ENCODE measurements around the gene CCRL2. TPM values are rescaled to one million over a fixed set of nuclear protein-coding genes. Genes with fewer than 3 reads are reported as not detected.

The CCRL2 gene
- total RNA-seq, 1 donor from 2014 or later = 1.9 TPM

DNA sequence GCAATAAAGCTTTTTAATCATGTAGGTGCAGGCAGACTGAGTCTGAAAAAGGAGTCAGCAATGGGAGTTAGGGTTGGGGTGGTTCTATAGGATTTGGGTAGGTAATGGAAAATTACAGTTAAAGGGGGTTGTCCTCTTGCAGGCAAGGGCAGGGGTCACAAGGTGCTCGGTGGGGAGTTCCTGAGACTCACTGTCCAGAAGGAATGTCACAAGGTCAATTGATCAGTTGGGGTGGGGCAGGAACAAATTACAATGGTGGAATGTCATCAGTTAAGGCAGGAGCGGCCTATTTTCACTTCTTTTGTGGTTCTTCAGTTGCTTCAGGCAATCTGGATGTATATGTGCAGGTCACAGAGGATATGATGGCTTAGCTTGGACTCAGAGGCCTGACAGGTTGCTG lies 14.0 kb upstream of the CCRL2 start:
- CTCF ChIA-PET = interaction anchor here (1.1 kb wide), 1 partner anchor 12 kb away, joined by 3 read pairs; no protein-coding TSS in a partner anchor
- Mint-ChIP-seq H3K4me1 (peaks cover 17% of the 10 kb centered on the region), H3K27ac (no peak overlapping the region), H3K36me3 (ENCODE audit: low read depth) (no peaks in the 10 kb centered on the region), H3K9me3 (no peaks in the 10 kb centered on the region), H3K4me3 (no peak overlapping the region), H3K27me3 (no peaks in the 10 kb centered on the region)
- TF ChIP-seq, protein P1, sequence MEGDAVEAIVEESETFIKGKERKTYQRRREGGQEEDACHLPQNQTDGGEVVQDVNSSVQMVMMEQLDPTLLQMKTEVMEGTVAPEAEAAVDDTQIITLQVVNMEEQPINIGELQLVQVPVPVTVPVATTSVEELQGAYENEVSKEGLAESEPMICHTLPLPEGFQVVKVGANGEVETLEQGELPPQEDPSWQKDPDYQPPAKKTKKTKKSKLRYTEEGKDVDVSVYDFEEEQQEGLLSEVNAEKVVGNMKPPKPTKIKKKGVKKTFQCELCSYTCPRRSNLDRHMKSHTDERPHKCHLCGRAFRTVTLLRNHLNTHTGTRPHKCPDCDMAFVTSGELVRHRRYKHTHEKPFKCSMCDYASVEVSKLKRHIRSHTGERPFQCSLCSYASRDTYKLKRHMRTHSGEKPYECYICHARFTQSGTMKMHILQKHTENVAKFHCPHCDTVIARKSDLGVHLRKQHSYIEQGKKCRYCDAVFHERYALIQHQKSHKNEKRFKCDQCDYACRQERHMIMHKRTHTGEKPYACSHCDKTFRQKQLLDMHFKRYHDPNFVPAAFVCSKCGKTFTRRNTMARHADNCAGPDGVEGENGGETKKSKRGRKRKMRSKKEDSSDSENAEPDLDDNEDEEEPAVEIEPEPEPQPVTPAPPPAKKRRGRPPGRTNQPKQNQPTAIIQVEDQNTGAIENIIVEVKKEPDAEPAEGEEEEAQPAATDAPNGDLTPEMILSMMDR (IDR thresholded peaks at IDR 0.05) = no peak
- POLR2A ChIA-PET = no interaction called here
- no peak for ATAC-seq (ENCODE audit: low read depth)
- DNase-seq = no peak
- intact Hi-C loops (cut with micrococcal nuclease) = no loop called here

DNA sequence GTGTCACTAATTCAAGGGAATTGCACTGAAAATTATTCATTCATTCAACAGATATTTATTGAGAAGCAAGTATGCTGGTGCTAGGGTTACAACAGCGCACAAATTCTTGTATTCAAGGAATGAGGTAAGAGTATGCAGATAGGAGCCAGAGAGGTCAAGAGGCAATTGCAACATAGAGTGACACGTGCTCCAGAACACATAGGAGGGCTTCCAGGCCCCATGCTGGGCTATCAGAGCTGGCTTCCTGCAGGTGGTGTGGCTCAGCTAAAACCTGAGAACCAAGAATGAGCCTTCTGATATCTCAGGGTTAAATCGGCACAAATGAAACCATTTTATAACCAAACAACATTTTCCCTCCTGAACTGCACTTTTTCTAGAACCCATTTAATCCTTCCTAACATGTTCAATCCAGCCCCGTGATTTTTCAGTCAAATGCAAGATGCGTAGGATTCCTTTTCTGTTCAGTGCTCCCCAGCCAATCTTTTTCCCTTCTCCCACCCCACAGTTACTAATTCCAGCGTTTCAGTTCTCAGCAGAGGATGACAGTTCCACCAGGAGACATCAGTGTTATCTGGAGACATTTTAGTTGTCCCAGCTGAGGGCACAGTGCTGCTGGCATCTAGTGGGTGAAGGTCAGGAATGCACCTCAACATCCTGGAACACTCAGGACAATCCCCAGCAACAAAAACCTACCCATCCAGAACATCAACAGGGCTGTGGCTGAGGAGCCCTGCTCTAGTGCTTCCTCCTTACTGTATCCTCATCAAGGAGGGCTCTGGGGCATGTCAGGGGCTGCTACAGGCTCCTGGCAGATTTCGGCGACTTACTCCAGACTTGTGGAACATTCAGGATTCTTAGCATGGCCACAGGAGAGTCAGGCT lies 13.3 kb upstream of the CCRL2 start:
- ATAC-seq (ENCODE audit: low read depth) = no peak
- intact Hi-C loops (cut with micrococcal nuclease) = no loop called here
- peaks cover 17% of the 10 kb centered on the region for H3K4me1 Mint-ChIP-seq
- no peak for DNase-seq
- CTCF ChIA-PET = interaction anchor here (1.1 kb wide), 1 partner anchor 11 kb away, joined by 3 read pairs; no protein-coding TSS in a partner anchor
- H3K9me3 Mint-ChIP-seq = no peaks in the 10 kb centered on the region
- H3K27me3 Mint-ChIP-seq = no peaks in the 10 kb centered on the region
- POLR2A ChIA-PET = no interaction called here
- no peak overlapping the region for H3K4me3 Mint-ChIP-seq
- TF ChIP-seq, protein P1 (IDR thresholded peaks at IDR 0.05) = no peak
- no peak overlapping the region for H3K27ac Mint-ChIP-seq
- no peaks in the 10 kb centered on the region for H3K36me3 Mint-ChIP-seq (ENCODE audit: low read depth)

DNA sequence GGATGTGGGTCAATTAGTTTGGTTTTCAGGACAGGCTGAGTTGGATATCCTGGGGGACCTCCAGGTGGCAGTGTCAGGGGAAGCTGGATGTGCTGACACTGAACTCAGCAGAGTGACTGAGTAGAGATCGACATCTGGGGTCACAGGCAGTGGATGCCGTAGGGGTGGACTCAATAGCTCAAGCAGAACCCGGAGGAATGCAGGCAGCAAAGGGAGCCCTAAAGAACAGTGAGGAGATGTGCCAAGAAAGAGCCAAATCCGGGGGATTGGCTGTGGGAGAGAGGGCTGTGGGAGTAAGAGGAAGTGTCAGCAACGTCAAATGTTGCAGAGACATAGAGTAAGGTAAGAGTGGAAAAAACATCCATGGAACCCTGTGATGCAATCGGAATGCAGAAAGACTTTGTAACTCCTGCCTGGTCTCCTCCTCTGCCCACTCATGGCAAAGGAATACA lies 11.8 kb upstream of the CCRL2 start:
- Mint-ChIP-seq H3K4me1 (peaks cover 17% of the 10 kb centered on the region), H3K27ac (no peak overlapping the region), H3K27me3 (no peaks in the 10 kb centered on the region), H3K4me3 (no peak overlapping the region), H3K36me3 (ENCODE audit: low read depth) (no peaks in the 10 kb centered on the region), H3K9me3 (no peaks in the 10 kb centered on the region)
- ATAC-seq (ENCODE audit: low read depth) (no peak), DNase-seq (no peak)
- CTCF ChIA-PET = no interaction called here
- intact Hi-C loops (cut with micrococcal nuclease) = no loop called here
- TF ChIP-seq, protein P1 (IDR thresholded peaks at IDR 0.05) = no peak
- POLR2A ChIA-PET = no interaction called here

DNA sequence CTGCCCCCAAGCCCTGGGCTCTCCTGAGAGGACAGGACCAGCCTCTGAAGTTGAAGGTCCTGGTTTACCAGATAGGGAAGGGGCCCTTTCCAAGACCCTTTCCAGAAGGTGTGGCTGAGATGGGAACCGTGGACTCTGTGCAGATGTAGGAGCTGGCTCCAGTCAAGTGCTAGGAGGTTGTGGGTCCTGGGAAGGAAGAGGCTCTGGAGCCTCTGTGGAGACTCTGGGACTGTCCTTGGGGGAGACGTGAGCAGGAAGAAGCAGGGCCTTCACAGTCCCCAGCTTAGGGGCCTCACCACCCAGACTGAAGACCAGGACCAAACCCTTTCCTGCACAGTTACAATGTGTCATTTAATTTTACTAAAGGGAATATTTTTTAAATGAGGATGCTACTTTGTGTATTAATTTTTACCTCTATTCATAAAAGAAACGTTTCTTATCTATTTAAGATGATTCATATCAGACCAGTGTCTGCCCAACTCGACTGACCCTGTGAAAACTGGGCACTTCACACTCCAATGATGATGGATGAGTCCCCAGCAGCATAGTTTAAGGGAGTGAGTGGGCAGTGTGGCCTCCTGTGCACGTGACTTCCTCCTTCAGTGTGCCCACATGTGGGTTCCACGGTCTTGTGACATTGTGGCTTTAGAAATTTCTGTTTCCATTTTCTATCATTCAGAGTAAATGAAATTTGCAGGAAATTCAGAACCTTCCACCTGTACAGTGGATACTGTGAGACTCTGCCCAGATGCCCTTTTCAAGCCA lies 11.1 kb upstream of the CCRL2 start:
- ChIA-PET POLR2A (interaction anchor here (0.6 kb wide), 1 partner anchor 89 kb away, joined by 7 read pairs; no protein-coding TSS in a partner anchor), CTCF (no interaction called here)
- TF ChIP-seq, protein P1 (IDR thresholded peaks at IDR 0.05) = no peak
- Mint-ChIP-seq H3K36me3 (ENCODE audit: low read depth) (no peaks in the 10 kb centered on the region), H3K4me1 (peaks cover 17% of the 10 kb centered on the region), H3K9me3 (no peaks in the 10 kb centered on the region), H3K27me3 (no peaks in the 10 kb centered on the region), H3K4me3 (no peak overlapping the region), H3K27ac (no peak overlapping the region)
- no peak for ATAC-seq (ENCODE audit: low read depth)
- intact Hi-C loops (cut with micrococcal nuclease) = no loop called here
- DNase-seq = no peak

DNA sequence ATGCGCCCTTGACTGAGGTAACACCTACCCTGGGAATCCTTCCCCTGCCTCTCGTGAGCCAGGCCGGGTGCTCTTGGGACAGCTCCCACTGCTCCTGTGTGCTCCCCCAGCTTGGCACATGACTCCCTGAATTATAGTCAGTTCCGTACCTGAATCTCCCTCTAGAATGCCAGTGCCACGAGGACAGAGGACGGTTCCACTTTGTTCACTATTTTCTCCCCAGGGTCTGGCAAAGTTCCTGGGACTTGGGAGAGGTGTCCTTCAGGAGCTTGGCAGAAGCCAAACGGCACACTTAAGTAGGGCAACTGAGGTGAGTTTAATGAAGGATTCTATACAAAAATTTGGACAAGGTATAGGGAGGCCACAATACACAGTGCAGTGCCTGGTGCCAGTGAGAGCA lies 9.9 kb upstream of the CCRL2 start:
- ATAC-seq (ENCODE audit: low read depth) (no peak), DNase-seq (no peak)
- intact Hi-C loops (cut with micrococcal nuclease) = no loop called here
- no peak overlapping the region for H3K4me3 Mint-ChIP-seq
- H3K36me3 Mint-ChIP-seq (ENCODE audit: low read depth) = no peaks in the 10 kb centered on the region
- H3K27ac Mint-ChIP-seq = no peak overlapping the region
- ChIA-PET POLR2A (no interaction called here), CTCF (no interaction called here)
- H3K27me3 Mint-ChIP-seq = no peaks in the 10 kb centered on the region
- TF ChIP-seq, protein P1 (IDR thresholded peaks at IDR 0.05) = no peak
- H3K4me1 Mint-ChIP-seq = peaks cover 17% of the 10 kb centered on the region
- H3K9me3 Mint-ChIP-seq = no peaks in the 10 kb centered on the region
